Measurements from ENCODE around the gene EBLN2.

EBLN2 gene
- total RNA-seq, result 11.2 to 15.0 (median 12.4) reads per million in 3 donors

GRCh38 chr3:73061416-73061815, at the start of gene EBLN2:
Gene EBLN2 (plus strand): TSS chr3:73061659. CDS start chr3:73062082, 423 bp downstream.
- Histone ChIP-seq H3K36me3 (ENCODE audit: control insufficient read depth, insufficient read depth, low read length) (peaks cover 51% of the 10 kb centered on the region), H3K27ac (ENCODE audit: insufficient read depth, low read length, poor library complexity, severe bottlenecking) (no peak within 1 kb of the TSS), H3K27me3 (replicated peaks; ENCODE audit: control insufficient read depth, insufficient read depth, low read length, poor library complexity, severe bottlenecking) (no peaks in the 10 kb centered on the region), H3K4me1 (ENCODE audit: control insufficient read depth, insufficient read depth, low read length, poor library complexity, severe bottlenecking) (no peaks in the 10 kb centered on the region), H3K4me3 (ENCODE audit: insufficient read depth, low read depth, low read length, poor library complexity, severe bottlenecking) (no peak within 1 kb of the TSS), H3K9me3 (ENCODE audit: control insufficient read depth, low read length) (no peaks in the 10 kb centered on the region)
- DNase-seq, result no peak

GRCh38 chr3:73018298-73018697, 43.2 kb upstream of the EBLN2 start:
- DNase-seq, result no peak
- H3K27me3 ChIP-seq (replicated peaks; ENCODE audit: control insufficient read depth, insufficient read depth, low read length, poor library complexity, severe bottlenecking), result no peaks in the 10 kb centered on the region
- H3K9me3 ChIP-seq (ENCODE audit: control insufficient read depth, low read length), result no peaks in the 10 kb centered on the region
- no peaks in the 10 kb centered on the region for H3K36me3 ChIP-seq (ENCODE audit: control insufficient read depth, insufficient read depth, low read length)
- no peak overlapping the region for H3K27ac ChIP-seq (ENCODE audit: insufficient read depth, low read length, poor library complexity, severe bottlenecking)
- no peak overlapping the region for H3K4me3 ChIP-seq (ENCODE audit: insufficient read depth, low read depth, low read length, poor library complexity, severe bottlenecking)
- peaks cover 12% of the 10 kb centered on the region for H3K4me1 ChIP-seq (ENCODE audit: control insufficient read depth, insufficient read depth, low read length, poor library complexity, severe bottlenecking)

- H3K4me1 ChIP-seq (ENCODE audit: control insufficient read depth, insufficient read depth, low read length, poor library complexity, severe bottlenecking), result peaks cover 12% of the 10 kb centered on the region
- no peaks in the 10 kb centered on the region for H3K9me3 ChIP-seq (ENCODE audit: control insufficient read depth, low read length)
- H3K4me3 ChIP-seq (ENCODE audit: insufficient read depth, low read depth, low read length, poor library complexity, severe bottlenecking), result no peak overlapping the region
- H3K36me3 ChIP-seq (ENCODE audit: control insufficient read depth, insufficient read depth, low read length), result no peaks in the 10 kb centered on the region
- H3K27ac ChIP-seq (ENCODE audit: insufficient read depth, low read length, poor library complexity, severe bottlenecking), result no peak overlapping the region
- no peaks in the 10 kb centered on the region for H3K27me3 ChIP-seq (replicated peaks; ENCODE audit: control insufficient read depth, insufficient read depth, low read length, poor library complexity, severe bottlenecking)
- DNase-seq, result no peak
These were observed 42.5 kb upstream of the EBLN2 start for GRCh38 chr3:73018790-73019441.

- Histone ChIP-seq H3K36me3 (ENCODE audit: control insufficient read depth, insufficient read depth, low read length) (no peaks in the 10 kb centered on the region), H3K4me1 (ENCODE audit: control insufficient read depth, insufficient read depth, low read length, poor library complexity, severe bottlenecking) (peaks cover 12% of the 10 kb centered on the region), H3K27ac (ENCODE audit: insufficient read depth, low read length, poor library complexity, severe bottlenecking) (no peak overlapping the region), H3K27me3 (replicated peaks; ENCODE audit: control insufficient read depth, insufficient read depth, low read length, poor library complexity, severe bottlenecking) (no peaks in the 10 kb centered on the region), H3K4me3 (ENCODE audit: insufficient read depth, low read depth, low read length, poor library complexity, severe bottlenecking) (no peak overlapping the region), H3K9me3 (ENCODE audit: control insufficient read depth, low read length) (no peaks in the 10 kb centered on the region)
- DNase-seq, result no peak
These were observed 40.1 kb upstream of the EBLN2 start for GRCh38 chr3:73021301-73021835.

DNA sequence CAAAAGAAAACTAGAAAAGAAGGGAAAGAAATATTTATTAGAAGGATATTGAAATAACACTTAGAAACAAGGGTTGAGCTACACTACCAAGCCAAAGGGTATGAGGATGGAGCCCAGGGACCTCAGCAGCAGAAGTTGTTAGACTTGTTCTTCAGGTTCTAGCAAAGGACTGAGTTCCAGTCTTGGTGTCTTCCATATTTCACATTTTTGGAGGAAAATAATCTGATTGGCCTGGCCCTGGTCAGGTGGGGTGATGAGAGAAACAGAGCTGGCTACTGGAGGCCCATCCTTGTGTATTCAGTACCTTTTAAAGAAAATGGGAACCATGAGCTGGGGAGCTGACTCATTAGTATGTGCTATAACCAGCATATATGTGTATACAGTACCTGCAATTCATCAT, 36.6 kb upstream of the EBLN2 start:
- DNase-seq, result no peak
- no peak overlapping the region for H3K4me3 ChIP-seq (ENCODE audit: insufficient read depth, low read depth, low read length, poor library complexity, severe bottlenecking)
- no peaks in the 10 kb centered on the region for H3K9me3 ChIP-seq (ENCODE audit: control insufficient read depth, low read length)
- H3K27me3 ChIP-seq (replicated peaks; ENCODE audit: control insufficient read depth, insufficient read depth, low read length, poor library complexity, severe bottlenecking), result no peaks in the 10 kb centered on the region
- no peak overlapping the region for H3K27ac ChIP-seq (ENCODE audit: insufficient read depth, low read length, poor library complexity, severe bottlenecking)
- peaks cover 15% of the 10 kb centered on the region for H3K4me1 ChIP-seq (ENCODE audit: control insufficient read depth, insufficient read depth, low read length, poor library complexity, severe bottlenecking)
- H3K36me3 ChIP-seq (ENCODE audit: control insufficient read depth, insufficient read depth, low read length), result no peaks in the 10 kb centered on the region

- Histone ChIP-seq H3K36me3 (ENCODE audit: control insufficient read depth, insufficient read depth, low read length) (no peaks in the 10 kb centered on the region), H3K27me3 (replicated peaks; ENCODE audit: control insufficient read depth, insufficient read depth, low read length, poor library complexity, severe bottlenecking) (no peaks in the 10 kb centered on the region), H3K9me3 (ENCODE audit: control insufficient read depth, low read length) (no peaks in the 10 kb centered on the region), H3K4me1 (ENCODE audit: control insufficient read depth, insufficient read depth, low read length, poor library complexity, severe bottlenecking) (peaks cover 13% of the 10 kb centered on the region), H3K4me3 (ENCODE audit: insufficient read depth, low read depth, low read length, poor library complexity, severe bottlenecking) (no peak overlapping the region), H3K27ac (ENCODE audit: insufficient read depth, low read length, poor library complexity, severe bottlenecking) (no peak overlapping the region)
- DNase-seq, result no peak
These were observed 35.2 kb upstream of the EBLN2 start for GRCh38 chr3:73026111-73026759.

GRCh38 chr3:73026760-73027113, 34.7 kb upstream of the EBLN2 start:
- Histone ChIP-seq H3K4me3 (ENCODE audit: insufficient read depth, low read depth, low read length, poor library complexity, severe bottlenecking) (no peak overlapping the region), H3K27ac (ENCODE audit: insufficient read depth, low read length, poor library complexity, severe bottlenecking) (no peak overlapping the region), H3K27me3 (replicated peaks; ENCODE audit: control insufficient read depth, insufficient read depth, low read length, poor library complexity, severe bottlenecking) (no peaks in the 10 kb centered on the region), H3K36me3 (ENCODE audit: control insufficient read depth, insufficient read depth, low read length) (no peaks in the 10 kb centered on the region), H3K9me3 (ENCODE audit: control insufficient read depth, low read length) (no peaks in the 10 kb centered on the region), H3K4me1 (ENCODE audit: control insufficient read depth, insufficient read depth, low read length, poor library complexity, severe bottlenecking) (peaks cover 17% of the 10 kb centered on the region)
- DNase-seq, result no peak

DNA sequence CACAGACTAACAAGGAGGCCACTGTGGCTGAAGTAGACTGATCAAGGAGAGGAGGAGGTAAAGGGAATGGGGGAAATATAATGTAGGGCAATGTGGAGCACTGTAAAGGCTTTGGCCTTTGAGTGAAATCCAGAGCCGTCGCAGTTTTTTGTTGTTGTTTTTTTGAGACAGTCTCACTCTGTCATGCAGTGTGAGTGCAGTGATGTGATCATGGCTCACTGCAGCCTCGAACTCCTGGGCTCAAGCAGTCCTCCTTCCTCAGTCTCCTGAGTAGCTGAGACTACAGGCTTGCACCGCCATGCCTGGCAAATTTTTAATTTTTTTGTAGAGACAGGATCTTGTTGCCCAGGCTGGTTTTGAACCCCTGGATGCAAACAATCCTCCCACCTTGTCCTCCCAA, 32.7 kb upstream of the EBLN2 start:
- DNase-seq, result no peak
- H3K27ac ChIP-seq (ENCODE audit: insufficient read depth, low read length, poor library complexity, severe bottlenecking), result no peak overlapping the region
- H3K9me3 ChIP-seq (ENCODE audit: control insufficient read depth, low read length), result no peaks in the 10 kb centered on the region
- H3K27me3 ChIP-seq (replicated peaks; ENCODE audit: control insufficient read depth, insufficient read depth, low read length, poor library complexity, severe bottlenecking), result no peaks in the 10 kb centered on the region
- peaks cover 16% of the 10 kb centered on the region for H3K4me1 ChIP-seq (ENCODE audit: control insufficient read depth, insufficient read depth, low read length, poor library complexity, severe bottlenecking)
- H3K36me3 ChIP-seq (ENCODE audit: control insufficient read depth, insufficient read depth, low read length), result no peaks in the 10 kb centered on the region
- no peak overlapping the region for H3K4me3 ChIP-seq (ENCODE audit: insufficient read depth, low read depth, low read length, poor library complexity, severe bottlenecking)

GRCh38 chr3:73029321-73029796, 32.1 kb upstream of the EBLN2 start:
- Histone ChIP-seq H3K27ac (ENCODE audit: insufficient read depth, low read length, poor library complexity, severe bottlenecking) (no peak overlapping the region), H3K27me3 (replicated peaks; ENCODE audit: control insufficient read depth, insufficient read depth, low read length, poor library complexity, severe bottlenecking) (no peaks in the 10 kb centered on the region), H3K4me3 (ENCODE audit: insufficient read depth, low read depth, low read length, poor library complexity, severe bottlenecking) (no peak overlapping the region), H3K36me3 (ENCODE audit: control insufficient read depth, insufficient read depth, low read length) (no peaks in the 10 kb centered on the region), H3K4me1 (ENCODE audit: control insufficient read depth, insufficient read depth, low read length, poor library complexity, severe bottlenecking) (peaks cover 16% of the 10 kb centered on the region), H3K9me3 (ENCODE audit: control insufficient read depth, low read length) (no peaks in the 10 kb centered on the region)
- DNase-seq, result no peak

DNA sequence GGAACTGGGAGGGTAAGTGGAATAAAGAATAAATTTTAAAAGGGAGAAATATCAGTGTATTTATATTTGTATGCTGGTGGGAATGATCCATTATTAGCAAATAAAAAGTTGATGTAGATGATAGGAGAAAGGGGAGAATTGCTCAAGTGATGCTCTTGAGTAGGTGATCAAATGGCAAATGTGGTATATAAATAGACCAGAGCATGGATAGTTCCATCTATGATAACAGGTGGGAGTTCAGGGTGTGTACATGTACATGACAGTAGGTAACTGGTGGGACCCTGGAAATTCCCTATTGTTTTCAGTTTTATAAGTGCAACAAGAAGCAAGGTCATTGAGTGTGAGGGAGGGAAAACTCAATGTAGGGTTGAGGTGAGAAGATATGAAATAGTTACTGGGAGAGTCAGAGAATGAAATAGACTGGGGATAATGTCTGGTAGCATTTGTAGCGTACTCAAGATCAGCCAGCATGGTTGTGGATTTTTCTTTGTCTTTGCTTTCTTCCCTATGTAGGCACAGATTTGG, 31.3 kb upstream of the EBLN2 start:
- H3K9me3 ChIP-seq (ENCODE audit: control insufficient read depth, low read length), result no peaks in the 10 kb centered on the region
- no peaks in the 10 kb centered on the region for H3K27me3 ChIP-seq (replicated peaks; ENCODE audit: control insufficient read depth, insufficient read depth, low read length, poor library complexity, severe bottlenecking)
- H3K4me3 ChIP-seq (ENCODE audit: insufficient read depth, low read depth, low read length, poor library complexity, severe bottlenecking), result no peak overlapping the region
- DNase-seq, result no peak
- peaks cover 16% of the 10 kb centered on the region for H3K4me1 ChIP-seq (ENCODE audit: control insufficient read depth, insufficient read depth, low read length, poor library complexity, severe bottlenecking)
- H3K36me3 ChIP-seq (ENCODE audit: control insufficient read depth, insufficient read depth, low read length), result no peaks in the 10 kb centered on the region
- H3K27ac ChIP-seq (ENCODE audit: insufficient read depth, low read length, poor library complexity, severe bottlenecking), result no peak overlapping the region

All from effector memory CD4-positive, alpha-beta T cell (primary cell).